GM19463 (cell line): ENCODE data around the gene HDAC4.
A peak's percentile ranks its signal among the peaks of the same experiment; 100 is the strongest.

Source experiments
- ATAC-seq: cut with Tn5 transposase; IDR thresholded peaks from one replicate; pipeline ENCODE4 v1.9.1; 2021; ENCODE audit warnings: mild to moderate bottlenecking, moderate library complexity; ENCODE audit not compliant: unreplicated experiment

HDAC4 gene

GRCh38 chr2:239354132-239354790 is 46.6 kb downstream of the HDAC4 start:
- ATAC-seq = no peak

- ATAC-seq = no peak
Measured at GRCh38 chr2:239353692-239354091, 47.1 kb downstream of the HDAC4 start.

GRCh38 chr2:239351687-239352086 is 49.1 kb downstream of the HDAC4 start:
- ATAC-seq = no peak

DNA sequence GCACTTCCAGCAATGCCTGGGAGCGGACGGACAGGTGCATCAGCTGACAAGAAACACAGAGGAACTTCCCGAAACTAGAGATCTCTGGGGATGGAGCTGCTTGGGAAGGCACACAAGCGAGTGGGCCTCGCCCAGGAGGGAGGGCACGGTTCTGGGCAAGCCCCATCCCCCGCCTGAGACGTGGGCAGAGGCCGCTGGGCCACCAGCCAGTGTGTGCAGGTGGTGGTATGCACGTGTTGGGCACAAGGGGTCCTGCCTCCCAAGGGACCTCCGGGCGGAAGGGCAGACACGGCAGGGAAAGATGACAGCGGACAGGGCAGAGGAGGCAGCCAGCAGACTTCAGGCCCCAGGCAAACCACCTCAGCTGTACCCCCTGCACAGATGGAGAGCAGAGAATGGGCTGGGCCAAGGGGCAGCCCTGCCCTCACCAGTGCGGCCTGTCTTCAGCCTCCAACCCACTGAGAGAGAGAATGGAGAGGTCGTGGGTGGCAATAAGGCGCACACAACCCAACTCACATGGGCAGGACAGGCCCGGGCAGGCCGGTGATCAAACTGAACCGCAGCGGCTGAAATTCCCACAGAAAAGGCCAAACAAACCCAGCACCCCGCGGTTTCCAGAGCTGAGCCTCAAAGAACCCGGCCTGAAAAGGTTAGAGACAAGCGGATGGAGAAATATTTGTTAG is 51.2 kb downstream of the HDAC4 start:
- no peak for ATAC-seq

DNA sequence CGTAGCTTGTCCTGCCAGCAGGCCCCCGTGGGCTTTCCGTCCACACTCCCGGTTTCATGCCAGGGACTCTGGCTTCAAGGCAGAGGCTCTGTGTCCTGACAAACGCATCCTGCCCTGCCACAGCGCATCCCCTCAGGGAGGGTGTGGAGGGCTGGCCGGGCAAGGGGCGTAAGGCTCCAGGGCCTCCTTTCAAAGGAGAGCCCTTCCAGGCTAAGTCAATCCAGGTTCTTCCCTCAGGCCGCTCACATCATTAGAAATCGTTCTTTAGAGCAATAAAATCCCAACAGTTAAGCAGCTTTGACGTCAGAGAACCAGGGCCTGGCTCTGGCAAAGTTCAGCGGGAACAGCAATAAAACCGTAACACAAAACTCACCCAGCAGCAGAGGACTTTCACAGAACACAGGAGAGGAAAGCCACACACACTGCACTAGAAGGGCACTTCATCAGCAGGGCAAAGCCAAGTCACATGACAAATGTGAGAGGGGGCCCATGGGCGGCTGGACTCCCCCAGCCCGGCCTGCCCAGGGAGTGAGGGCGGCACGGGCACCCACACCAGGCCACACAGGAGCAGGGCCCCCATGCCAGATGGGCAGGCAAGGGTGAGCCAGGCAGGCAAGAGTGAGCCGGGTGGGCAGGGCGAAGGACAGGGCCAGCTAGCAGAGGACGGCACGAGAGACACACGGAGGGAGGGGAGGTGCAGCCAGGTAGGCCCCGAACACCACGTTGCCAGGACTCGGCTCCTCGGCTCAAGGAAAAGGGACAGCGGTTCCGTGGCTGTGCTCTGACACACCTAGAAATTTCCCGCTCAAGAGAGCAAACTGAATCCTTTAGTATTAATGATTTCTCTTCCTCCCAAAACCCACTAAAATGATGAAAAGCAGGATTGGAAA is 52.0 kb downstream of the HDAC4 start:
- ATAC-seq = no peak

- no peak for ATAC-seq
Measured at GRCh38 chr2:239346676-239347075, 54.1 kb downstream of the HDAC4 start.

DNA sequence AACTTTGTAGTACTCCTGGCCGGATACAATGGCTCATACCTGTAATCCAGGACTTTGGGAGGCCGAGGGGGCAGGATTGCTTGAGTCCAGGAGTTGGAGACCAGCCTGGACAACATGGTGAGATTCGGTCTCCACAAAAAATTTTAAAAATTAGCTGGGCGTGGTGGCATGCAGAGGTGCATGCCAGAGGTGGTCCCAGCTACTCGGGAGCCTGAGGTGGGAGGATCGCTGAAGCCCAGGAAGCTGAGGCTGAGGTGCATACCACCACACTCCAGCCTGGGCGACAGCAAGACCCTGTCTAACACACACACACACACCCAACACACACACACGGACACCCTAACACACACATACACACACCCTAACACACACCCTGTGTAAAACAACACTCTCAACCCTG is 55.6 kb downstream of the HDAC4 start:
- no peak for ATAC-seq

GRCh38 chr2:239344857-239345216 is 56.0 kb downstream of the HDAC4 start:
- ATAC-seq = no peak

GRCh38 chr2:239343946-239344856 is 56.6 kb downstream of the HDAC4 start:
- no peak for ATAC-seq

DNA sequence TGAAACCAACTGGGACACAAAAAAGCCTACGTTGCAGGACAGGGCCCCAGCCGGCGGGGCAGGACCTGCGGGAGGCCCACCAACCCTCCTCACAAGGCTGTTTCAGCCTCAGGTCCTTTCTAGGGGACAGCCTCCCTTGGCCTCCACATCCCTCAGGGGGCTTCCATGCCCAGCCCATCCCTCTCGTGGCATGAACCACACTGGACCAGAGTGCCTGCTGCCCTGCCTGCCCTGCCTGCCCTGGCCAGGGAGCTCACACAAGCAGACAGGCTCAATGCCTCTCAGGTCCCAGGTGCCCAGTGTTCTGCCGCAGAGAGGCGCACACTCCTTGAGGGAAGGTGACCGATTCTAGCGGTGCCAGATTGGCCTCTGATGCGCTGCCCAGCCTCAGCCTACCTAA is 57.4 kb downstream of the HDAC4 start:
- ATAC-seq = no peak

GRCh38 chr2:239341840-239342239 is 59.0 kb downstream of the HDAC4 start:
- no peak for ATAC-seq

GRCh38 chr2:239341146-239341732 is 59.6 kb downstream of the HDAC4 start:
- ATAC-seq = no peak

DNA sequence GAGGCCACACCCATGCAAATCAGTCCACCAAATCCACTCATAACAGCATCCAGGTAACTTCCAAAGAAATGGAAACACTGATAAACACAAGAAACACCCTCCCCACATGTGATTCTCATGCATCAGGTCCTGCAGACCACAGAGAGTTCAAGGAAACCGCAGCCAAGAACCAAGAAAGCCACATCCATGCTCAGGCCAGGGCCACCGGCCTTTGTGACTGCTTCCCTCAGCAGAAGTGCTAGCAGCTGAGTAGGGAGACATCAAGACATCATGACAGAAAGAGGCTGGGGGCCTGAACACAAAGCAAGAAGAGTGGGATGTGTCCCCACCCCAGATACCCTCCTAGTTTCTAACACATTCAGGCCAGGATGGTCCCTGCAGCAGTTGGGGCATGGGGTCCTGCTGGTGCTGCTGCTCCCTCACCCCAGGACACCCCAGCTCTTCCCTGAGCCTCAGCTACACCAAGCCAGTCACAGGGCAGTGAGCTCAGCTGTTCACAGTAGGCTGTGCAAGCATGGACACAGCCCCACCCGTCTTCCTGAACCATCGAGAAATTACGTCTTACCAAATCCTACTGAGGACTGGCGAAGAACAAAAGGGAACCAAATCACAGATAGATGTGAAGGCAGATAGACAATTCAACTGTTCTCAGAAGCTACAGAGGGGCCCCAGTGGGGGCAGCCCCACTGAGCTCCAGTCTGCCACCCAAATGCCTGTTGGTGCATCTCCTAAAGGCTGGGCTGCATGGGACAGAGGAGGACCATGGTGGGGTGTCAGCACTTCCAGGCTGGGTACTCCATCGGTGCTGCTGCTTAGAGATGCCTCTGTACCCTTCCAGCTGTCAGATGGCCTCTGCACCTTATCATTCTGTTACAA is 60.9 kb downstream of the HDAC4 start:
- peak; percentile 81 for ATAC-seq

GRCh38 chr2:239339241-239339640 is 61.6 kb downstream of the HDAC4 start:
- ATAC-seq = no peak

GRCh38 chr2:239337877-239338484 is 62.8 kb downstream of the HDAC4 start:
- no peak for ATAC-seq

DNA sequence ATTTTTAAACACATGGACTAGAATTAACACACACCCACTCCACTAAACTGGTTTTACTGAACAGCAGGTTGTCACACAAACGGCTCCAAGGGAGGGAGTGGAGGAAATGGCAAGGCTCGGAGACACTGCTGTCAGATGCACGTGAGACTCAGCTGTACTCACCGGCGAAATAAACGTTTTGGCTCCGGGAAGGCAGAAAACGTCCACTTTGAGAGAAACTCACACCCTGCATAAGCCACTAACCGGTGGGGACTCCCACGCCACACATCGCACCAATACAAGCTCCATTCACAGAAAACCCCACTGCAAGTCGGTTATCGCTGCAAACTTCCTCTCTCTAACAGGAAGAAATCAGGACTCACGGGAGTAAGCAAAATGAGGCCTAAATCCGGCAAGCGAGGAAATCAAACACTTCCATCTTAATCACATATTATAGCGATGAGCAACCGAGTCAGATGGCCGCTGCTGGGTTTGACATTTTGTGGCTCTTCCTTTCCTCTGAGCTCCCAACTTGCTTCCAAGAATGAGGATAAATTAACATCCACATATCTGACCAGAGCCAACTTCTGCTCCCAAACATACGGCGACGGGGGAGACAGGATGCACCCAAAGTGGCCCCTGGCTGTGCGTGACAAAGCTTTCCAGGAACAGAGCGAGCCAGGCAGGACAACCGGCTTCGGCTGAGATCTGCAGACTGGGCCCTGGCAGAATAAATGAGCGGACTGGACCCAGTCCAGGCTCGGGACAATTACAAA is 63.5 kb downstream of the HDAC4 start:
- ATAC-seq = no peak

DNA sequence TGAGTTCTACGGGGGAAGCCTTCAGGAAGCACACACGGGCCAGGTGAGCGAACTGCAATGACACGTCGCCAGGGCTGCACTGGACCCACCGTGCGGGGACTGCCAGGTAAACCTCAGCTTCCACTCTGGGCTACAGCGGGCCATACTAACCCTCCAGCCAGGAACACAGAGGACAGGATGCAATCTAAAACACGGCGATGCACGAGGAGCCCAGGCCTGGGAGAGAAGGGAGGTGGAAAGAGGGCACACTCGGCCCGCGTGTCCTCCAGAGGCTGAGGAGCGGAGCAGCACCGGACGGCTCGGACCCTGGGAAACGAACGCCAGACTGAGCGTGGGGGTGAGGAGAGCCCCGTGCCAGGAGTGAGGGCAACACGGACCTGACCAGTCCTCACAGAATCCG is 69.3 kb downstream of the HDAC4 start:
- ATAC-seq = no peak

- no peak for ATAC-seq
Measured at GRCh38 chr2:239330836-239331235, 70.0 kb downstream of the HDAC4 start.
